Activated effector memory CD4-positive, alpha-beta T cell treated with anti-CD3 and anti-CD28 coated beads, Interleukin-2, amount 50 U/mL, for 16 hours (primary cell): Measurements from ENCODE around the gene MAPK14.
"Not testable (repeated sequence)": the region's sequence is repeated elsewhere in the genome, so short reads cannot be mapped to it uniquely, and the experiment has no call there.

Source experiments
- DNase-seq: peaks from one replicate; pipeline ENCODE4 v3.0.0-alpha.2; 2020

The MAPK14 gene

GRCh38 chr6:36124881-36125280, 97.3 kb downstream of the MAPK14 start:
- no peak for DNase-seq

- DNase-seq, result no peak
Observed at GRCh38 chr6:36125575-36125974, 98.0 kb downstream of the MAPK14 start.

GRCh38 chr6:36126121-36126520, 98.5 kb downstream of the MAPK14 start:
- no peak for DNase-seq

GRCh38 chr6:36126553-36127458, 99.2 kb downstream of the MAPK14 start:
- no peak for DNase-seq

- DNase-seq, result no peak
Observed at GRCh38 chr6:36127462-36128016, 99.9 kb downstream of the MAPK14 start.

GRCh38 chr6:36128073-36128472, 100.5 kb downstream of the MAPK14 start:
- no peak for DNase-seq

GRCh38 chr6:36128793-36129192, 101.2 kb downstream of the MAPK14 start:
- no peak for DNase-seq

- not testable (repeated sequence) for DNase-seq
Observed at GRCh38 chr6:36129334-36129733, 101.7 kb downstream of the MAPK14 start.

- peak; percentile 75 for DNase-seq
Observed at GRCh38 chr6:36129941-36130666, 102.5 kb downstream of the MAPK14 start, which contains the start of gene MAPK13. Gene MAPK13 (plus strand): TSS chr6:36130513. CDS start chr6:36130583, 70 bp downstream.

- peak; percentile 86 for DNase-seq
Observed at GRCh38 chr6:36130667-36131510, 103.3 kb downstream of the MAPK14 start.

GRCh38 chr6:36131511-36132245, 104.1 kb downstream of the MAPK14 start:
- DNase-seq, result peak; percentile 80

- DNase-seq, result no peak
Observed at GRCh38 chr6:36132246-36132895, 104.8 kb downstream of the MAPK14 start.

- DNase-seq, result no peak
Observed at GRCh38 chr6:36133148-36133547, 105.5 kb downstream of the MAPK14 start.

- no peak for DNase-seq
Observed at GRCh38 chr6:36133912-36134311, 106.3 kb downstream of the MAPK14 start.

- DNase-seq, result no peak
Observed at GRCh38 chr6:36135053-36135731, 107.6 kb downstream of the MAPK14 start.

- no peak for DNase-seq
Observed at GRCh38 chr6:36136034-36136433, 108.4 kb downstream of the MAPK14 start.

GRCh38 chr6:36136551-36136950, 108.9 kb downstream of the MAPK14 start:
- DNase-seq, result no peak

GRCh38 chr6:36138667-36139066, 111.1 kb downstream of the MAPK14 start:
- DNase-seq, result no peak

GRCh38 chr6:36139431-36139830, 111.8 kb downstream of the MAPK14 start:
- DNase-seq, result no peak

- no peak for DNase-seq
Observed at GRCh38 chr6:36139991-36140710, 112.5 kb downstream of the MAPK14 start.
